AG09309 (cell line): ENCODE data around the gene NRROS.

Source experiments
- DNase-seq: peaks from one replicate; pipeline ENCODE4 v3.0.0-alpha.2; 2010; ENCODE audit warnings: low read depth
- H3K4me3 ChIP-seq: 2 replicates; pipeline ENCODE4 v1.5.1; 2011; ENCODE audit warnings: mild to moderate bottlenecking, low read depth, low read length, moderate library complexity; ENCODE audit not compliant: control insufficient read depth
- CTCF ChIP-seq: IDR thresholded peaks from 2 replicates; pipeline ENCODE4 v1.5.1; 2011; ENCODE audit warnings: mild to moderate bottlenecking, low read depth, low read length, inconsistent platforms; ENCODE audit not compliant: insufficient read depth, control insufficient read depth; ENCODE audit errors: missing control alignments

NRROS gene

GRCh38 chr3:196706327-196706726 is 66.8 kb downstream of the NRROS start:
- no peak for DNase-seq
- no peak for TF ChIP-seq CTCF
- no peak overlapping the region for H3K4me3 ChIP-seq

DNA sequence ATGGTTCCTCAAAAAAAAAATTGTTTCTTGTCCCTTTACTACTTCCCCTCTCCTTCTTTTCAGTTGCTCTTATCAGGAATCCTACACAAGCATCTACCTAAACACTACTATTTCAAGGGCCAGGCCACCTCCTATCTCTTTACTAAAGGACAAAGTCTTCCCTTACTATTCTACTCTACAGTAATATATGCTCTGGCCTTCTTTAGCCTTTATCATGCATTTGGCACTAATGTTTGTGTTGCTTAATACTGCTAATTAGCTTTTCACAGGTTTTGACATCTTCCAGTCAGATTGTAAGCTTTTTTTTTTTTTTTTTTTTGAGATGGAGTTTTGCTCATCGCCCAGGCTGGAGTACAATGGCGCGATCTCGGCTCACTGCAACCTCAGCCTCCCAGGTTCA is 67.2 kb downstream of the NRROS start:
- TF ChIP-seq CTCF: no peak
- no peak for DNase-seq
- H3K4me3 ChIP-seq: no peak overlapping the region

- H3K4me3 ChIP-seq: no peak overlapping the region
- TF ChIP-seq CTCF: no peak
- no peak for DNase-seq
Measured at GRCh38 chr3:196707566-196707965, 68.1 kb downstream of the NRROS start.

GRCh38 chr3:196708467-196708866 is 69.0 kb downstream of the NRROS start:
- H3K4me3 ChIP-seq: no peak overlapping the region
- no peak for TF ChIP-seq CTCF
- DNase-seq: no peak
